ENCODE results near the gene SART3.

Gene SART3

GRCh38 chr12:108600702-108601007, 39.7 kb upstream of the SART3 start:
- Histone ChIP-seq H3K4me2 (ENCODE audit: low read length) (no peak overlapping the region), H3K27ac (no peak overlapping the region), H3K4me3 (ENCODE audit: low read depth, low read length) (no peak overlapping the region), H3K4me1 (peaks cover 3% of the 10 kb centered on the region), H3K27me3 (ENCODE audit: control insufficient read depth, insufficient read depth, low read length) (no peaks in the 10 kb centered on the region), H3K9me3 (ENCODE audit: control insufficient read depth, low read length) (no peaks in the 10 kb centered on the region), H2AFZ (no peak overlapping the region), H3K9ac (no peak overlapping the region), H3K36me3 (ENCODE audit: control insufficient read depth, insufficient read depth, low read length) (no peaks in the 10 kb centered on the region), H3K79me2 (no peaks in the 10 kb centered on the region)
- no peak for TF ChIP-seq CTCF (IDR thresholded peaks at IDR 0.05)

- no peak overlapping the region for H3K27ac ChIP-seq
- H3K27me3 ChIP-seq (ENCODE audit: control insufficient read depth, insufficient read depth, low read length): no peaks in the 10 kb centered on the region
- TF ChIP-seq CTCF (IDR thresholded peaks at IDR 0.05): no peak
- no peaks in the 10 kb centered on the region for H3K9me3 ChIP-seq (ENCODE audit: control insufficient read depth, low read length)
- H3K9ac ChIP-seq: no peak overlapping the region
- no peak overlapping the region for H2AFZ ChIP-seq
- H3K79me2 ChIP-seq: no peaks in the 10 kb centered on the region
- H3K4me3 ChIP-seq (ENCODE audit: low read depth, low read length): no peak overlapping the region
- H3K4me2 ChIP-seq (ENCODE audit: low read length): no peak overlapping the region
- peaks cover 3% of the 10 kb centered on the region for H3K4me1 ChIP-seq
- H3K36me3 ChIP-seq (ENCODE audit: control insufficient read depth, insufficient read depth, low read length): no peaks in the 10 kb centered on the region
Observed at GRCh38 chr12:108599948-108600701, 39.2 kb upstream of the SART3 start.

- no peaks in the 10 kb centered on the region for H3K9me3 ChIP-seq (ENCODE audit: control insufficient read depth, low read length)
- no peak overlapping the region for H3K27ac ChIP-seq
- H3K36me3 ChIP-seq (ENCODE audit: control insufficient read depth, insufficient read depth, low read length): no peaks in the 10 kb centered on the region
- no peak overlapping the region for H3K4me2 ChIP-seq (ENCODE audit: low read length)
- no peak overlapping the region for H3K9ac ChIP-seq
- no peak overlapping the region for H2AFZ ChIP-seq
- H3K4me1 ChIP-seq: peaks cover 2% of the 10 kb centered on the region
- H3K79me2 ChIP-seq: no peaks in the 10 kb centered on the region
- H3K27me3 ChIP-seq (ENCODE audit: control insufficient read depth, insufficient read depth, low read length): no peaks in the 10 kb centered on the region
- no peak overlapping the region for H3K4me3 ChIP-seq (ENCODE audit: low read depth, low read length)
- TF ChIP-seq CTCF (IDR thresholded peaks at IDR 0.05): no peak
Observed at GRCh38 chr12:108599541-108599940, 38.6 kb upstream of the SART3 start.

GRCh38 chr12:108598553-108599250, 37.7 kb upstream of the SART3 start:
- H3K27ac ChIP-seq: no peak overlapping the region
- H3K9me3 ChIP-seq (ENCODE audit: control insufficient read depth, low read length): no peaks in the 10 kb centered on the region
- no peaks in the 10 kb centered on the region for H3K4me1 ChIP-seq
- H3K27me3 ChIP-seq (ENCODE audit: control insufficient read depth, insufficient read depth, low read length): no peaks in the 10 kb centered on the region
- TF ChIP-seq CTCF (IDR thresholded peaks at IDR 0.05): no peak
- H3K79me2 ChIP-seq: no peaks in the 10 kb centered on the region
- no peak overlapping the region for H3K4me3 ChIP-seq (ENCODE audit: low read depth, low read length)
- no peak overlapping the region for H3K9ac ChIP-seq
- no peak overlapping the region for H2AFZ ChIP-seq
- H3K36me3 ChIP-seq (ENCODE audit: control insufficient read depth, insufficient read depth, low read length): no peaks in the 10 kb centered on the region
- H3K4me2 ChIP-seq (ENCODE audit: low read length): no peak overlapping the region

All from parathyroid adenoma (tissue), 2 donors.